GM12891 (cell line): Measurements from ENCODE around the gene OR2AK2. TPM values are rescaled to one million over a fixed set of nuclear protein-coding genes. Genes with fewer than 3 reads are reported as not detected.
"Not testable (repeated sequence)": the region's sequence is repeated elsewhere in the genome, so short reads cannot be mapped to it uniquely, and the experiment has no call there.

Experiments used
- DNase-seq: peaks from one replicate; pipeline ENCODE4 v3.0.0; 2011; ENCODE audit warnings: low spot score; ENCODE audit not compliant: insufficient read length
- FAIRE-seq: peaks from 2 replicates; lab custom pipeline; 2011; peaks lifted over from hg19 to GRCh38; lab: Jason Lieb, UNC
- PAX5 ChIP-seq: IDR thresholded peaks from 2 replicates; pipeline ENCODE4 v1.6.1; 2011; ENCODE audit warnings: low read length, moderate library complexity, mild to moderate bottlenecking; ENCODE audit not compliant: insufficient read depth, severe bottlenecking
- POLR2A ChIP-seq: IDR thresholded peaks from 2 replicates; pipeline ENCODE4 v1.6.1; 2011; ENCODE audit warnings: low read depth, low read length, control low read depth
- POLR2AphosphoS5 ChIP-seq: IDR thresholded peaks from 2 replicates; pipeline ENCODE4 v1.6.1; 2011; ENCODE audit warnings: low read depth, low read length, control low read depth
- POU2F2 ChIP-seq: IDR thresholded peaks from 2 replicates; pipeline ENCODE4 v1.6.1; 2011; ENCODE audit warnings: low read depth, mild to moderate bottlenecking, control low read depth, low read length, moderate library complexity
- SPI1 ChIP-seq: IDR thresholded peaks from 2 replicates; pipeline ENCODE4 v1.6.1; 2011; ENCODE audit warnings: low read depth, low read length, control low read depth
- TAF1 ChIP-seq: IDR thresholded peaks from 2 replicates; pipeline ENCODE4 v1.6.1; 2011; ENCODE audit warnings: low read depth, low read length, control low read depth
- polyA plus RNA-seq: library from polyadenylated mRNA; unstranded; fragments of >200 nt; gene quantifications from one replicate; pipeline ENCODE4 v1.2.1, GENCODE V29; 2012; ENCODE audit warnings: low read depth, missing spikeins, inconsistent platforms; ENCODE audit not compliant: missing spikeins

Gene OR2AK2
- not detected for polyA plus RNA-seq

- FAIRE-seq: no peak
- DNase-seq: no peak
These were observed at the start of gene OR2AK2 for GRCh38 chr1:247964933-247965332. Gene OR2AK2, plus strand, starts transcription at chr1:247965233. Its CDS starts 144 bp downstream, at chr1:247965377.

GRCh38 chr1:247919952-247920351 is 45.1 kb upstream of the OR2AK2 start, which contains the start of gene OR2T8:
Gene OR2T8, plus strand, starts transcription at chr1:247920252. Its CDS starts 766 bp downstream, at chr1:247921018.
- DNase-seq (no peak), FAIRE-seq (no peak)
- TF ChIP-seq PAX5 (no peak), SPI1 (no peak), TAF1 (no peak), POU2F2 (no peak), POLR2A (no peak), POLR2AphosphoS5 (no peak)

More at GRCh38 chr1:247964933-247965332, at the start of gene OR2AK2:
- TF ChIP-seq SPI1: no peak
- TF ChIP-seq POLR2AphosphoS5: no peak
- no peak for TF ChIP-seq TAF1
- no peak for TF ChIP-seq POU2F2
- TF ChIP-seq POLR2A: no peak
- TF ChIP-seq PAX5: no peak

DNA sequence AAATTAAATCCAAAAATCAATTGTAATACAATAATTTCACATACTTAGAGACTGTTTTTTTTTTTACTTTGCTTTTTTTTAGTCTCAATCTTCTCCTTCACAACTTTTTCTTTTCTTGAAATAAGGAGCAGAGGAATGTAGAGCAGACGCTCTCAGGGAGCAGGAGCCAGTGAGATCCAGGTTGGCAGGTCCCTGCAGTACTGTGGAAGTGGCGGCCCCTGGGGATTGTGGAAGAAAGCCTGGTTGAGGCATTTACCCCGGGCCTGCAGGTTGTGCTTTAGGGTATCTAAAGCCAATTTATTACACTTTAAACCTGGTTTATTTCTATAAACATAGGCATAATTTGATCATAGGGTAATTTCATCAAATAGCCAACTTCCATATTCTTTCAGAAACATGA is 41.1 kb upstream of the OR2AK2 start:
- DNase-seq (no peak), FAIRE-seq (no peak)
- TF ChIP-seq TAF1 (no peak), SPI1 (no peak), PAX5 (no peak)

DNA sequence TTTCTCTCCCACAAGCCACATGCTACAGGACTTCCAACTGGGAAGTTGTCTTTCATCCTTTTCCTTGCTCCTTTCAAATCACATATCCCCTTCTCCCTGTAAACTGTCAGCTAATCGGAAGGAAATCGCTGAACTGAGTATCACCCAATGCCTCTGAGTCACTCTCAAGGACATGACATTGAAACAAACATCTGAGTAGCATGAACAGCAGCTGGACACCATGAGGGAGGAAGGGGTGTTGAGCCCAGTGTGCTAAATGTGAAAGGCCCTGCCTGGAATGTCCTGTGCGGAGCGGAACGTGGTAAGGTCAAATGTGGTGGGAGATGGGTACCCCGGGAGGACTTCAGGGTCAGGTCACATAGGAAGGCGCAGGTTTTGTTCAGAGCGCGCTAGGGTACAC is 40.2 kb upstream of the OR2AK2 start, which contains the start of gene OR2AJ1:
Gene OR2AJ1, plus strand, starts transcription at position 22 of the 400 bp plus-strand sequence. CDS start 8,880 bp downstream, outside the sequence.
- TF ChIP-seq TAF1 (no peak), POLR2A (no peak), POLR2AphosphoS5 (no peak), SPI1 (no peak), PAX5 (no peak), POU2F2 (no peak)
- FAIRE-seq: no peak
- DNase-seq: no peak

- DNase-seq (no peak), FAIRE-seq (no peak)
- TF ChIP-seq POLR2A: no peak
- TF ChIP-seq PAX5: no peak
- no peak for TF ChIP-seq POLR2AphosphoS5
- no peak for TF ChIP-seq TAF1
- no peak for TF ChIP-seq POU2F2
- TF ChIP-seq SPI1: no peak
These were observed 31.0 kb upstream of the OR2AK2 start for GRCh38 chr1:247933989-247934388.

DNA sequence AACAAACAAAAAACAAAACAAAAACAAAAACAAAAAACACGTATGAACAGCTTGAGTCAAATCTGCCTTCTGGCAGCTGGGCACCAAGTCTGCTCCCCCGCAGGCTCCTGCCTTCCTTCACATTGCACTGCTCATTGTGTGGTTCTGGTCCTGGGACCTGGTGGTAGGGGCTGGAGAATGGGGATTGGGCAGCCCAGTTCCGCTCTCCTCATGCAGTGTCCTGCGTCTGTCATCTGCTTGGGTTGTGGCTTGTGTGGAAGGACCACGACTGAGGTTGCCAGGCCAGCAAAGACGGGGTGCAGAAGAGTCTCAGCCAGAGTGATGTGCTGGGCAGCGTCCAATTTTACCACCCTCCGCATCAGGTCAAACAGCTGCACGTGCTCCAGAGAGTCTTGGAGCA is 29.3 kb upstream of the OR2AK2 start:
- FAIRE-seq: no peak
- no peak for TF ChIP-seq POLR2A
- no peak for TF ChIP-seq SPI1
- no peak for TF ChIP-seq PAX5
- no peak for TF ChIP-seq POLR2AphosphoS5
- TF ChIP-seq TAF1: no peak
- TF ChIP-seq POU2F2: no peak
- DNase-seq: no peak

DNA sequence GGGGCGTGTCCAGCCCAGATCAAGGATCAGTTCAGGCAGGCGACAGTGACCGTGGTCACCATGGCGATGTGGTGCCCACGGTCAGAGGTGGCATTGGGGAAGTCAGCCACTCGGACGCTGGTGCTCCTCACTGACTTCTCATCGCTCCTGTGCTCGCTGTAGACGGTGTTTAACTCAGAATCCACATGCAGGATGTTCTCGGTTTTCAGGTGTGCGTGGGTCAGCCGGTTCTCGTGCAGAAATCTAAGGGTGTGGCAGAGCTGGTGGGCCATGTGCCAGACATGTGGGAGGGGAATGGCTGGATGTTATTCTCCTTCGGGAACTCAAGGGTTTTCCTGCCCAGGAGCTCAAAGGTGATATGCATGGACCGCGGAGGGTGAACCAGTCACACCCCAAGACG is 28.6 kb upstream of the OR2AK2 start:
- FAIRE-seq (no peak), DNase-seq (no peak)
- TF ChIP-seq POU2F2: no peak
- TF ChIP-seq TAF1: no peak
- no peak for TF ChIP-seq SPI1

- FAIRE-seq: not testable (repeated sequence)
- DNase-seq: peak; percentile 22
These were observed 27.9 kb upstream of the OR2AK2 start for GRCh38 chr1:247936965-247937734.

- no peak for FAIRE-seq
- DNase-seq: no peak
- TF ChIP-seq SPI1 (no peak), TAF1 (no peak), POLR2AphosphoS5 (no peak), PAX5 (no peak), POU2F2 (no peak), POLR2A (no peak)
These were observed 22.4 kb upstream of the OR2AK2 start for GRCh38 chr1:247942624-247943023.

- no peak for DNase-seq
- TF ChIP-seq PAX5 (no peak), TAF1 (no peak)
- FAIRE-seq: no peak
These were observed 16.5 kb upstream of the OR2AK2 start, which contains the start of gene OR2L8 for GRCh38 chr1:247948558-247948957. Gene OR2L8, plus strand, starts transcription at chr1:247948858. Its CDS starts 0 bp downstream, at chr1:247948858.
